ENCODE measurements around the gene MASP2. TPM values are rescaled to one million over a fixed set of nuclear protein-coding genes. Genes with fewer than 3 reads are reported as not detected.
"Not testable (repeated sequence)": the region's sequence is repeated elsewhere in the genome, so short reads cannot be mapped to it uniquely, and the experiment has no call there.

The MASP2 gene
- total and polyA plus RNA-seq, 4 donors: 4.7 to 9.8 TPM; not detected in 2

DNA sequence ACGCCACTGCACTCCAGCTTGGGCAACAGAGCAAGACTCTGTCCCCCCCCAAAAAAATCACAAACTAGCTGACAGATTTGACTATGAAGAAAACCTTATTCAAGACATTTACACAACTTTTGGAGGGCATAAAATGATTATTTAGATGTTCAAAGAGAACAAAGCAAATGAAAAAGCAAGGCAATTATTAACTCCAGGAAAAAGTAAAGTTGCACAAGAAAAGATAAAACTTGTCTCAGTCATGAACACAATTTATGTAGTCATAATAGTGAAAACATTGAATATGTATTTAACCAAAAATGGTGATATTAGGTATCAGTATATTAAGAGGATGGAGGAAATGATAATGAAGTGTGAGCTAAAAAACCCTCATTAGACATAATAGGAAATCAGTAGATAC, 46.5 kb downstream of the MASP2 start:
- DNase-seq (ENCODE audit: low read depth in 4 of 6, low spot score in 6 of 6): no peak
- Histone ChIP-seq H3K4me1 (ENCODE audit: control insufficient read depth, insufficient read depth, low read length) (no peaks in the 10 kb centered on the region), H3K27me3 (ENCODE audit: control insufficient read depth, insufficient read depth, low read length) (no peaks in the 10 kb centered on the region), H3K4me3 (ENCODE audit: low read depth, low read length) (no peak overlapping the region), H3K27ac (ENCODE audit: low read depth, low read length) (no peak overlapping the region), H3K9me3 (ENCODE audit: control insufficient read depth, insufficient read depth, low read length) (no peaks in the 10 kb centered on the region), H3K36me3 (ENCODE audit: control insufficient read depth, insufficient read depth, low read length) (no peaks in the 10 kb centered on the region)
- no CpG with 5 or more reads among the region's 1 CpG for WGBS (ENCODE audit: insufficient coverage)

GRCh38 chr1:10996100-10996499, 50.9 kb downstream of the MASP2 start:
- 92% methylated on average over 2 of the region's 3 CpGs for WGBS (ENCODE audit: insufficient coverage)
- no peaks in the 10 kb centered on the region for H3K27me3 ChIP-seq (ENCODE audit: control insufficient read depth, insufficient read depth, low read length)
- no peak overlapping the region for H3K4me3 ChIP-seq (ENCODE audit: low read depth, low read length)
- H3K36me3 ChIP-seq (ENCODE audit: control insufficient read depth, insufficient read depth, low read length): no peaks in the 10 kb centered on the region
- H3K27ac ChIP-seq (ENCODE audit: low read depth, low read length): no peak overlapping the region
- H3K9me3 ChIP-seq (ENCODE audit: control insufficient read depth, insufficient read depth, low read length): no peaks in the 10 kb centered on the region
- H3K4me1 ChIP-seq (ENCODE audit: control insufficient read depth, insufficient read depth, low read length): no peaks in the 10 kb centered on the region
- DNase-seq (ENCODE audit: low read depth in 4 of 6, low spot score in 6 of 6): no peak

GRCh38 chr1:10992864-10993263, 54.2 kb downstream of the MASP2 start:
- H3K9me3 ChIP-seq (ENCODE audit: control insufficient read depth, insufficient read depth, low read length): no peaks in the 10 kb centered on the region
- no peaks in the 10 kb centered on the region for H3K4me1 ChIP-seq (ENCODE audit: control insufficient read depth, insufficient read depth, low read length)
- H3K27me3 ChIP-seq (ENCODE audit: control insufficient read depth, insufficient read depth, low read length): no peaks in the 10 kb centered on the region
- H3K4me3 ChIP-seq (ENCODE audit: low read depth, low read length): no peak overlapping the region
- H3K27ac ChIP-seq (ENCODE audit: low read depth, low read length): no peak overlapping the region
- no peak for DNase-seq (ENCODE audit: low read depth in 4 of 6, low spot score in 6 of 6)
- H3K36me3 ChIP-seq (ENCODE audit: control insufficient read depth, insufficient read depth, low read length): no peaks in the 10 kb centered on the region
- WGBS (ENCODE audit: insufficient coverage): 84% methylated on average over 4 of the region's 4 CpGs

GRCh38 chr1:10992004-10992403, 55.0 kb downstream of the MASP2 start:
- H3K9me3 ChIP-seq (ENCODE audit: control insufficient read depth, insufficient read depth, low read length); H3K36me3 ChIP-seq (ENCODE audit: control insufficient read depth, insufficient read depth, low read length); H3K4me1 ChIP-seq (ENCODE audit: control insufficient read depth, insufficient read depth, low read length); DNase-seq (ENCODE audit: low read depth in 4 of 6, low spot score in 6 of 6); H3K27me3 ChIP-seq (ENCODE audit: control insufficient read depth, insufficient read depth, low read length); H3K4me3 ChIP-seq (ENCODE audit: low read depth, low read length); H3K27ac ChIP-seq (ENCODE audit: low read depth, low read length): not testable (repeated sequence)
- WGBS (ENCODE audit: insufficient coverage): 86% methylated on average over 1 of the region's 2 CpGs

GRCh38 chr1:10990828-10991227, 56.2 kb downstream of the MASP2 start:
- H3K4me1 ChIP-seq (ENCODE audit: control insufficient read depth, insufficient read depth, low read length): no peaks in the 10 kb centered on the region
- H3K4me3 ChIP-seq (ENCODE audit: low read depth, low read length): no peak overlapping the region
- no peak overlapping the region for H3K27ac ChIP-seq (ENCODE audit: low read depth, low read length)
- H3K9me3 ChIP-seq (ENCODE audit: control insufficient read depth, insufficient read depth, low read length): no peaks in the 10 kb centered on the region
- 88% methylated on average over 7 of the region's 7 CpGs for WGBS (ENCODE audit: insufficient coverage)
- H3K27me3 ChIP-seq (ENCODE audit: control insufficient read depth, insufficient read depth, low read length): no peaks in the 10 kb centered on the region
- no peak for DNase-seq (ENCODE audit: low read depth in 4 of 6, low spot score in 6 of 6)
- no peaks in the 10 kb centered on the region for H3K36me3 ChIP-seq (ENCODE audit: control insufficient read depth, insufficient read depth, low read length)

GRCh38 chr1:10989920-10990516, 57.0 kb downstream of the MASP2 start:
- not testable (repeated sequence) for H3K36me3 ChIP-seq (ENCODE audit: control insufficient read depth, insufficient read depth, low read length); DNase-seq (ENCODE audit: low read depth in 4 of 6, low spot score in 6 of 6); H3K4me3 ChIP-seq (ENCODE audit: low read depth, low read length); H3K27ac ChIP-seq (ENCODE audit: low read depth, low read length); H3K9me3 ChIP-seq (ENCODE audit: control insufficient read depth, insufficient read depth, low read length); H3K4me1 ChIP-seq (ENCODE audit: control insufficient read depth, insufficient read depth, low read length); H3K27me3 ChIP-seq (ENCODE audit: control insufficient read depth, insufficient read depth, low read length)
- WGBS (ENCODE audit: insufficient coverage): no CpG with 5 or more reads among the region's 6 CpGs

GRCh38 chr1:10989095-10989494, 57.9 kb downstream of the MASP2 start:
- H3K9me3 ChIP-seq (ENCODE audit: control insufficient read depth, insufficient read depth, low read length): no peaks in the 10 kb centered on the region
- H3K4me3 ChIP-seq (ENCODE audit: low read depth, low read length): no peak overlapping the region
- H3K27me3 ChIP-seq (ENCODE audit: control insufficient read depth, insufficient read depth, low read length): no peaks in the 10 kb centered on the region
- no peak overlapping the region for H3K27ac ChIP-seq (ENCODE audit: low read depth, low read length)
- 81% methylated on average over 4 of the region's 5 CpGs for WGBS (ENCODE audit: insufficient coverage)
- no peaks in the 10 kb centered on the region for H3K36me3 ChIP-seq (ENCODE audit: control insufficient read depth, insufficient read depth, low read length)
- no peaks in the 10 kb centered on the region for H3K4me1 ChIP-seq (ENCODE audit: control insufficient read depth, insufficient read depth, low read length)
- DNase-seq (ENCODE audit: low read depth in 4 of 6, low spot score in 6 of 6): no peak

GRCh38 chr1:10987840-10988417, 59.1 kb downstream of the MASP2 start:
- no peaks in the 10 kb centered on the region for H3K9me3 ChIP-seq (ENCODE audit: control insufficient read depth, insufficient read depth, low read length)
- H3K27ac ChIP-seq (ENCODE audit: low read depth, low read length): no peak overlapping the region
- WGBS (ENCODE audit: insufficient coverage): 90% methylated on average over 2 of the region's 4 CpGs
- H3K4me3 ChIP-seq (ENCODE audit: low read depth, low read length): no peak overlapping the region
- no peaks in the 10 kb centered on the region for H3K27me3 ChIP-seq (ENCODE audit: control insufficient read depth, insufficient read depth, low read length)
- H3K4me1 ChIP-seq (ENCODE audit: control insufficient read depth, insufficient read depth, low read length): no peaks in the 10 kb centered on the region
- no peaks in the 10 kb centered on the region for H3K36me3 ChIP-seq (ENCODE audit: control insufficient read depth, insufficient read depth, low read length)
- DNase-seq (ENCODE audit: low read depth in 4 of 6, low spot score in 6 of 6): no peak

GRCh38 chr1:10986525-10986890, 60.5 kb downstream of the MASP2 start:
- no peaks in the 10 kb centered on the region for H3K36me3 ChIP-seq (ENCODE audit: control insufficient read depth, insufficient read depth, low read length)
- H3K4me1 ChIP-seq (ENCODE audit: control insufficient read depth, insufficient read depth, low read length): peaks cover 8% of the 10 kb centered on the region
- WGBS (ENCODE audit: insufficient coverage): 79% methylated on average over 2 of the region's 7 CpGs
- H3K27ac ChIP-seq (ENCODE audit: low read depth, low read length): no peak overlapping the region
- DNase-seq (ENCODE audit: low read depth in 4 of 6, low spot score in 6 of 6): no peak
- H3K27me3 ChIP-seq (ENCODE audit: control insufficient read depth, insufficient read depth, low read length): no peaks in the 10 kb centered on the region
- H3K4me3 ChIP-seq (ENCODE audit: low read depth, low read length): no peak overlapping the region
- H3K9me3 ChIP-seq (ENCODE audit: control insufficient read depth, insufficient read depth, low read length): no peaks in the 10 kb centered on the region

Data from spinal cord (tissue), 10 donors.